GM23338 (cell line): ENCODE measurements around the gene PSMA5.

Experiments used
- REST ChIP-seq: IDR thresholded peaks from one replicate; pipeline ENCODE4 v1.6.1; 2018; ENCODE audit warnings: antibody characterized with exemption; ENCODE audit not compliant: unreplicated experiment
- ZNF114 ChIP-seq: fragments of 250-450 bp; sonication (Bioruptor Pico); IDR thresholded peaks from 2 replicates; pipeline ENCODE4 v1.5.0; 2020; ENCODE audit warnings: mild to moderate bottlenecking, moderate library complexity
- TF ChIP-seq, protein P1 (sequence below), 2 experiments: fragments of 200-600 bp in 1 of 2; sonication (generic) in 1 of 2; conservative IDR thresholded peaks; 2 replicates each; pipeline versions ENCODE4 v1.5.1 to v1.6.1; 2016 to 2017; ENCODE audit warnings: antibody characterized with exemption in 2 of 2, low read depth in 2 of 2, mild to moderate bottlenecking in 2 of 2, moderate library complexity in 1 of 2

DNA sequence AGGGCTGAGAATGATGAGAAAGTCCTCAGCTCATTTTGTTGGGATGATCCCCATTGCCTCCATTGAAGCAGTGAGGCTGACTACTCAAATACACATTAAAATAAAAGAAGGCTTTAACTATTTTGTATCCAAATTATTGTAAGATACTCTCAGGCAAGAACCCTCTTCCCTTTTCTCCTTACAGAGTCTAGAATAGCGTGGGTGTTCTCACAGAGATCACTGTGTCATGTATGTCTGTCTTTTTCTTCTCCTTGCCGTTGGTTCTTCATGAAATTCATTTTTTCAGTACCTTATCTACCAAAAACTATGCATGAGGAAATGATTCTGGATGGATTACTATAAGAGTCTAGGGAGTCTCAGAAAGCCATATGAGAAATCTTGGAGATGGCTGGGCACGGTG, 58.6 kb downstream of the PSMA5 start:
- TF ChIP-seq REST = no peak
- TF ChIP-seq, protein P1, sequence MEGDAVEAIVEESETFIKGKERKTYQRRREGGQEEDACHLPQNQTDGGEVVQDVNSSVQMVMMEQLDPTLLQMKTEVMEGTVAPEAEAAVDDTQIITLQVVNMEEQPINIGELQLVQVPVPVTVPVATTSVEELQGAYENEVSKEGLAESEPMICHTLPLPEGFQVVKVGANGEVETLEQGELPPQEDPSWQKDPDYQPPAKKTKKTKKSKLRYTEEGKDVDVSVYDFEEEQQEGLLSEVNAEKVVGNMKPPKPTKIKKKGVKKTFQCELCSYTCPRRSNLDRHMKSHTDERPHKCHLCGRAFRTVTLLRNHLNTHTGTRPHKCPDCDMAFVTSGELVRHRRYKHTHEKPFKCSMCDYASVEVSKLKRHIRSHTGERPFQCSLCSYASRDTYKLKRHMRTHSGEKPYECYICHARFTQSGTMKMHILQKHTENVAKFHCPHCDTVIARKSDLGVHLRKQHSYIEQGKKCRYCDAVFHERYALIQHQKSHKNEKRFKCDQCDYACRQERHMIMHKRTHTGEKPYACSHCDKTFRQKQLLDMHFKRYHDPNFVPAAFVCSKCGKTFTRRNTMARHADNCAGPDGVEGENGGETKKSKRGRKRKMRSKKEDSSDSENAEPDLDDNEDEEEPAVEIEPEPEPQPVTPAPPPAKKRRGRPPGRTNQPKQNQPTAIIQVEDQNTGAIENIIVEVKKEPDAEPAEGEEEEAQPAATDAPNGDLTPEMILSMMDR (conservative IDR thresholded peaks at IDR 0.05; ENCODE audit: low read depth in 2 of 2) = no peak
- no peak for TF ChIP-seq ZNF114
